Loucy (cell line): ENCODE data around the gene PIK3R1.
A peak's percentile ranks its signal among the peaks of the same experiment; 100 is the strongest.

Experiments used
- H2AFZ ChIP-seq: fragments of 200-600 bp; sonication (generic); 2 replicates; pipeline ENCODE4 v1.6.0; 2016; ENCODE audit warnings: antibody characterized with exemption, mild to moderate bottlenecking, low read length, moderate library complexity
- H3F3A ChIP-seq: fragments of 200-600 bp; 2 replicates; pipeline ENCODE4 v1.6.0; 2016; ENCODE audit warnings: antibody characterized with exemption, low read depth, mild to moderate bottlenecking
- H3K27me3 ChIP-seq: fragments of 200-600 bp; sonication (generic); 2 replicates; pipeline ENCODE4 v1.6.1; 2014; ENCODE audit warnings: low read length, mild to moderate bottlenecking; ENCODE audit not compliant: insufficient read depth, poor library complexity, severe bottlenecking
- H3K36me3 ChIP-seq: fragments of 200-600 bp; sonication (generic); 2 replicates; pipeline ENCODE4 v1.6.1; 2016; ENCODE audit warnings: low read length; ENCODE audit not compliant: insufficient read depth
- H3K4me1 ChIP-seq: fragments of 200-600 bp; sonication (generic); 2 replicates; pipeline ENCODE4 v1.5.1; 2014; ENCODE audit warnings: low read length, mild to moderate bottlenecking; ENCODE audit not compliant: insufficient read depth, poor library complexity, severe bottlenecking
- H3K4me2 ChIP-seq: fragments of 200-600 bp; sonication (generic); 2 replicates; pipeline ENCODE4 v1.6.0; 2014; ENCODE audit warnings: antibody characterized with exemption, low read length, low read depth, mild to moderate bottlenecking; ENCODE audit not compliant: poor library complexity, severe bottlenecking
- H3K4me3 ChIP-seq: fragments of 200-600 bp; sonication (generic); 2 replicates; pipeline ENCODE4 v1.5.1; 2014; ENCODE audit warnings: low read length, mild to moderate bottlenecking, mixed read lengths; ENCODE audit not compliant: poor library complexity, severe bottlenecking
- H3K79me2 ChIP-seq: fragments of 200-600 bp; sonication (generic); 2 replicates; pipeline ENCODE4 v1.6.1; 2014; ENCODE audit warnings: low read length; ENCODE audit not compliant: insufficient read depth
- H3K9ac ChIP-seq: fragments of 200-600 bp; sonication (generic); 2 replicates; pipeline ENCODE4 v1.6.0; 2014; ENCODE audit warnings: mild to moderate bottlenecking, low read depth, low read length, moderate library complexity; ENCODE audit not compliant: poor library complexity, severe bottlenecking
- H3K9me2 ChIP-seq: fragments of 200-600 bp; sonication (generic); replicated peaks from 2 replicates; pipeline ENCODE4 v1.6.1; 2016; ENCODE audit warnings: low read depth, low read length, mixed read lengths
- H3K9me3 ChIP-seq: fragments of 200-600 bp; sonication (generic); 2 replicates; pipeline ENCODE4 v1.6.1; 2014; ENCODE audit warnings: mild to moderate bottlenecking, antibody characterized with exemption, low read length, low read depth; ENCODE audit not compliant: insufficient read depth
- H4K20me1 ChIP-seq: fragments of 200-600 bp; sonication (generic); 2 replicates; pipeline ENCODE4 v1.6.0; 2014; ENCODE audit warnings: antibody characterized with exemption, low read length, mild to moderate bottlenecking; ENCODE audit not compliant: insufficient read depth, poor library complexity, severe bottlenecking
- CTCF ChIP-seq: fragments of 200-600 bp; sonication (generic); conservative IDR thresholded peaks from 2 replicates; pipeline ENCODE4 v1.5.1; 2014; ENCODE audit warnings: mild to moderate bottlenecking, antibody characterized with exemption, low read length
- EZH2phosphoT487 ChIP-seq: fragments of 200-600 bp; IDR thresholded peaks from 2 replicates; pipeline ENCODE4 v1.6.1; 2018; ENCODE audit warnings: antibody characterized with exemption, mild to moderate bottlenecking, moderate library complexity, borderline replicate concordance

Gene PIK3R1

DNA sequence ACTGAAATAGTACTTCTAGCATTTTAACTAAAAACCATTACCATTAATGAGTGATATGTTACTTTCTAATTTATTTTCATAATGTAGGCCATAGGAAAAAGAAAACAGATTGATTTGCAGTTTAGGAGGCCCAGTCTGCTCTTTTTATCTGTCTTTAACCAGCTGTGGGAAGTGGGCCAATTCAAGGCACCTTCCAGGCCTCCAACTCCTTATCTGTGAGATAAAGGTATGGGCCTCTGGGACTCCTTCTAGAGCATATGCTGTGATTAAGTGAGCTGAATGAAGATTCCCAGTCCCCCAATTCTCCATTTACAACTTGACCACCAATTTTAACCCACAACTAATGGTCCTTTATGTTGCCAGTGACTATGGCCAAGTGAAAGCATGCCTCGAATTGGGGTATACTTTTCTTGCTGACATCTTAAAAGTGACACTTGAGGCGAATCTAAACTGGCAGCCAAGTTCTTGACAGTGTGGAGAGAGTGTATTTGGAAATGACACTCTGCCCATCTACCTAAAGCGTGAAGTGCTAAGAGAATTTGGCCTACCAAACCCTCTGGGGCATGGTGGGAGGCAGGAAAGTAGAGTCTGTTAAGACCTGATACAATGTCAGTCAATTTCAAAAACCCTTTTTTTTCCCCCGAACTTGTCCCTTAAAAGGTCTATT lies 88.3 kb downstream of the PIK3R1 start:
- no peaks in the 10 kb centered on the region for H3K9me3 ChIP-seq
- H3K79me2 ChIP-seq, result no peaks in the 10 kb centered on the region
- peaks cover 4% of the 10 kb centered on the region; the same call in 1 of the 2 replicates for H3F3A ChIP-seq
- H3K4me3 ChIP-seq, result no peak overlapping the region
- H3K4me1 ChIP-seq, result peaks cover 17% of the 10 kb centered on the region
- H3K27me3 ChIP-seq, result no peaks in the 10 kb centered on the region
- TF ChIP-seq CTCF (no peak), EZH2phosphoT487 (no peak)
- no peak overlapping the region for H3K9ac ChIP-seq
- peaks cover 9% of the 10 kb centered on the region for H4K20me1 ChIP-seq
- no peak overlapping the region for H2AFZ ChIP-seq
- no peaks in the 10 kb centered on the region for H3K9me2 ChIP-seq
- peak overlapping the region; percentile 2 for H3K4me2 ChIP-seq
- H3K36me3 ChIP-seq, result peaks cover 22% of the 10 kb centered on the region

GRCh38 chr5:68304421-68305052 lies 89.0 kb downstream of the PIK3R1 start:
- Histone ChIP-seq H3K9me3 (no peaks in the 10 kb centered on the region), H3K36me3 (peaks cover 16% of the 10 kb centered on the region; the same call in 1 of the 2 replicates), H3K9me2 (no peaks in the 10 kb centered on the region), H3K4me1 (peaks cover 17% of the 10 kb centered on the region), H3F3A (peaks cover 3% of the 10 kb centered on the region; the same call in 1 of the 2 replicates), H4K20me1 (peaks cover 3% of the 10 kb centered on the region), H3K4me2 (no peak overlapping the region), H3K9ac (no peak overlapping the region), H2AFZ (no peak overlapping the region), H3K79me2 (no peaks in the 10 kb centered on the region), H3K27me3 (no peaks in the 10 kb centered on the region), H3K4me3 (no peak overlapping the region)
- TF ChIP-seq EZH2phosphoT487, result no peak
- TF ChIP-seq CTCF, result no peak

GRCh38 chr5:68305223-68305870 lies 89.8 kb downstream of the PIK3R1 start:
- Histone ChIP-seq H3K27me3 (no peaks in the 10 kb centered on the region), H2AFZ (no peak overlapping the region), H3K79me2 (no peaks in the 10 kb centered on the region), H3K9me2 (no peaks in the 10 kb centered on the region), H3K9ac (no peak overlapping the region), H3K4me2 (no peak overlapping the region), H3K4me3 (no peak overlapping the region), H3K36me3 (peaks cover 8% of the 10 kb centered on the region; the same call in 1 of the 2 replicates), H3K4me1 (peaks cover 17% of the 10 kb centered on the region), H3F3A (no peaks in the 10 kb centered on the region), H3K9me3 (no peaks in the 10 kb centered on the region), H4K20me1 (peaks cover 3% of the 10 kb centered on the region)
- TF ChIP-seq CTCF, result no peak
- TF ChIP-seq EZH2phosphoT487, result no peak
